Tibial nerve (tissue), 3 donors: ENCODE data around the gene RAD17.
"Not testable (repeated sequence)": the region's sequence is repeated elsewhere in the genome, so short reads cannot be mapped to it uniquely, and the experiment has no call there.

ENCODE experiments used
- CTCF ChIP-seq, 5 experiments: fragments of 200-600 bp in 3 of 5; fragments of 450-650 bp in 2 of 5; sonication (generic) in 3 of 5; IDR thresholded peaks; one replicate each; pipeline ENCODE4 v1.5.1; 2016 to 2019; ENCODE audit warnings: antibody characterized with exemption in 5 of 5, mild to moderate bottlenecking in 3 of 5, moderate library complexity in 2 of 5
- POLR2A ChIP-seq, 2 donors: fragments of 450-650 bp; IDR thresholded peaks; one replicate each; pipeline ENCODE4 v1.6.1; 2017; ENCODE audit warnings: antibody characterized with exemption in 2 of 2, mild to moderate bottlenecking in 2 of 2, moderate library complexity in 2 of 2

GRCh38 chr5:69450527-69450926 is 80.9 kb downstream of the RAD17 start:
- TF ChIP-seq CTCF, POLR2A (IDR thresholded peaks at IDR 0.05): not testable (repeated sequence)
